Caco-2 (cell line): ENCODE data around the gene CD34. TPM values are rescaled to one million over a fixed set of nuclear protein-coding genes. Genes with fewer than 3 reads are reported as not detected.

Source experiments
- BruUV-seq: library from RNA; stranded (reverse); fragments of 400-500 nt; replicated peaks from 2 replicates; lab custom pipeline; 2021; lab: Mats Ljungman, UMichigan
- CTCF ChIA-PET: fragments of 300-600 bp; sonication (Branson Sonifier 250); formaldehyde crosslinking; loops from one replicate; lab custom pipeline; 2022; ENCODE audit warnings: antibody characterized with exemption; lab: Charles Lee
- POLR2A ChIA-PET: fragments of 300-600 bp; sonication (Branson Sonifier 250); formaldehyde crosslinking; loops from one replicate; lab custom pipeline; 2022; ENCODE audit warnings: antibody characterized with exemption; lab: Charles Lee
- DNase-seq, 2 experiments: peaks; one replicate each; pipeline versions ENCODE4 v3.0.0 to v3.0.0-alpha.2; 2020 to 2022
- H3K27me3 ChIP-seq: replicated peaks from 2 replicates; pipeline ENCODE4 v1.6.0; 2011; ENCODE audit warnings: low read length; ENCODE audit not compliant: control insufficient read depth, insufficient read depth
- H3K36me3 ChIP-seq: 2 replicates; pipeline ENCODE4 v1.5.1; 2011; ENCODE audit warnings: low read length; ENCODE audit not compliant: control insufficient read depth, insufficient read depth
- H3K4me1 ChIP-seq: fragments of 250-450 bp; sonication (Bioruptor Pico); 2 replicates; pipeline ENCODE4 v1.5.1; 2020; ENCODE audit warnings: mild to moderate bottlenecking
- H3K4me3 ChIP-seq: 2 replicates; pipeline ENCODE4 v1.5.1; 2011; ENCODE audit warnings: low read depth, mild to moderate bottlenecking, control low read depth, low read length
- H3K9me3 ChIP-seq: fragments of 250-450 bp; sonication (Bioruptor Pico); 2 replicates; pipeline ENCODE4 v1.5.1; 2020; ENCODE audit warnings: mild to moderate bottlenecking, moderate library complexity
- H3K27ac Mint-ChIP-seq: one replicate; pipeline ENCODE4 v1.8.0; 2022; ENCODE audit warnings: mixed read lengths; ENCODE audit not compliant: unreplicated experiment
- H3K27me3 Mint-ChIP-seq: one replicate; pipeline ENCODE4 v1.8.0; 2022; ENCODE audit warnings: mixed read lengths; ENCODE audit not compliant: insufficient read depth, unreplicated experiment
- H3K36me3 Mint-ChIP-seq: one replicate; pipeline ENCODE4 v1.8.0; 2022; ENCODE audit warnings: mild to moderate bottlenecking, mixed read lengths; ENCODE audit not compliant: insufficient read depth, unreplicated experiment
- H3K4me1 Mint-ChIP-seq: one replicate; pipeline ENCODE4 v1.8.0; 2022; ENCODE audit warnings: low read depth, mixed read lengths; ENCODE audit not compliant: unreplicated experiment
- H3K4me3 Mint-ChIP-seq: one replicate; pipeline ENCODE4 v1.8.0; 2022; ENCODE audit warnings: mild to moderate bottlenecking, moderate library complexity, mixed read lengths; ENCODE audit not compliant: unreplicated experiment
- H3K9me3 Mint-ChIP-seq: one replicate; pipeline ENCODE4 v1.8.0; 2022; ENCODE audit warnings: mixed read lengths; ENCODE audit not compliant: unreplicated experiment
- CTCF ChIP-seq, 2 experiments: fragments of 200-600 bp in 1 of 2; IDR thresholded peaks; 1 replicate in 1 of 2; 2 replicates in 1 of 2; pipeline versions ENCODE4 v1.5.1 to v1.8.0; 2011 to 2022; ENCODE audit warnings: antibody characterized with exemption in 1 of 2, control low read depth in 1 of 2, inconsistent platforms in 1 of 2, low read depth in 1 of 2, low read length in 1 of 2, mild to moderate bottlenecking in 1 of 2, moderate library complexity in 1 of 2; ENCODE audit not compliant: insufficient read depth in 1 of 2, severe bottlenecking in 1 of 2, unreplicated experiment in 1 of 2
- intact Hi-C: fragments of 100-400 bp; cut with micrococcal nuclease; formaldehyde crosslinking; loops from one replicate; pipeline ENCODE4 v1.10.0; 2022; ENCODE audit not compliant: unreplicated experiment
- total RNA-seq: library from RNA; stranded (reverse); gene quantifications from 2 replicates; pipeline ENCODE4 v1.2.3, GENCODE V29; 2022

Gene CD34
- total RNA-seq, 1 experiment from 2014 or later: not detected

- H3K27me3 Mint-ChIP-seq: no peaks in the 10 kb centered on the region
- ChIA-PET CTCF (interaction anchor here (0.6 to 1.4 kb wide), 2 partner anchors 59 to 94 kb away, joined by 4 to 7 read pairs; no protein-coding TSS in a partner anchor), POLR2A (no interaction called here)
- H3K4me1 ChIP-seq: no peaks in the 10 kb centered on the region
- no peaks in the 10 kb centered on the region for H3K9me3 ChIP-seq
- H3K27ac Mint-ChIP-seq: no peak overlapping the region
- no peak for TF ChIP-seq CTCF (IDR thresholded peaks at IDR 0.05; ENCODE audit: insufficient read depth in 1 of 2, low read depth in 1 of 2, low read length in 1 of 2, severe bottlenecking in 1 of 2, unreplicated experiment in 1 of 2)
- no peak overlapping the region for H3K4me3 Mint-ChIP-seq
- no peak for DNase-seq
- H3K9me3 Mint-ChIP-seq: no peaks in the 10 kb centered on the region
- BruUV-seq: no TSS peak
- H3K4me3 ChIP-seq: no peak overlapping the region
- no peaks in the 10 kb centered on the region; the same call in 1 of the 2 replicates for H3K27me3 ChIP-seq
- intact Hi-C loops: no loop called here
- H3K4me1 Mint-ChIP-seq: peaks cover 8% of the 10 kb centered on the region
- H3K36me3 Mint-ChIP-seq: no peaks in the 10 kb centered on the region
- H3K36me3 ChIP-seq: no peaks in the 10 kb centered on the region
Observed at GRCh38 chr1:207903767-207904166, 7.2 kb downstream of the CD34 start.

GRCh38 chr1:207903053-207903452 is 7.9 kb downstream of the CD34 start:
- no peaks in the 10 kb centered on the region for H3K36me3 ChIP-seq
- intact Hi-C loops: no loop called here
- POLR2A ChIA-PET: no interaction called here

GRCh38 chr1:207902566-207902965 is 8.4 kb downstream of the CD34 start:
- no peak overlapping the region for H3K4me3 Mint-ChIP-seq
- Histone ChIP-seq H3K4me1 (no peaks in the 10 kb centered on the region), H3K36me3 (no peaks in the 10 kb centered on the region), H3K4me3 (no peak overlapping the region), H3K9me3 (no peaks in the 10 kb centered on the region), H3K27me3 (no peaks in the 10 kb centered on the region; the same call in 1 of the 2 replicates)
- ChIA-PET POLR2A (no interaction called here), CTCF (interaction anchor here (1.2 kb wide), 1 partner anchor 61 kb away, joined by 6 read pairs; no protein-coding TSS in a partner anchor)
- no TSS peak for BruUV-seq
- TF ChIP-seq CTCF (IDR thresholded peaks at IDR 0.05; ENCODE audit: insufficient read depth in 1 of 2, low read depth in 1 of 2, low read length in 1 of 2, severe bottlenecking in 1 of 2, unreplicated experiment in 1 of 2): no peak
- no peaks in the 10 kb centered on the region for H3K4me1 Mint-ChIP-seq
- H3K9me3 Mint-ChIP-seq: no peaks in the 10 kb centered on the region
- no peak overlapping the region for H3K27ac Mint-ChIP-seq
- no peak for DNase-seq
- intact Hi-C loops: no loop called here
- H3K36me3 Mint-ChIP-seq: no peaks in the 10 kb centered on the region
- no peaks in the 10 kb centered on the region for H3K27me3 Mint-ChIP-seq

More at GRCh38 chr1:207903053-207903452, 7.9 kb downstream of the CD34 start:
- no peaks in the 10 kb centered on the region for H3K4me1 ChIP-seq
- no peak for DNase-seq
- peaks cover 4% of the 10 kb centered on the region for H3K4me1 Mint-ChIP-seq
- H3K27me3 Mint-ChIP-seq: no peaks in the 10 kb centered on the region
- no peak overlapping the region for H3K4me3 Mint-ChIP-seq
- no peak overlapping the region for H3K27ac Mint-ChIP-seq
- BruUV-seq: no TSS peak
- no peaks in the 10 kb centered on the region for H3K36me3 Mint-ChIP-seq
- H3K27me3 ChIP-seq: no peaks in the 10 kb centered on the region; the same call in 1 of the 2 replicates
- CTCF ChIA-PET: interaction anchor here (1.2 kb wide), 1 partner anchor 60 kb away, joined by 6 read pairs; no protein-coding TSS in a partner anchor
- H3K9me3 ChIP-seq: no peaks in the 10 kb centered on the region
- H3K9me3 Mint-ChIP-seq: no peaks in the 10 kb centered on the region
- TF ChIP-seq CTCF (IDR thresholded peaks at IDR 0.05; ENCODE audit: insufficient read depth in 1 of 2, low read depth in 1 of 2, low read length in 1 of 2, severe bottlenecking in 1 of 2, unreplicated experiment in 1 of 2): no peak
- H3K4me3 ChIP-seq: no peak overlapping the region
